ENCODE measurements around the gene GLIS1.

DNA sequence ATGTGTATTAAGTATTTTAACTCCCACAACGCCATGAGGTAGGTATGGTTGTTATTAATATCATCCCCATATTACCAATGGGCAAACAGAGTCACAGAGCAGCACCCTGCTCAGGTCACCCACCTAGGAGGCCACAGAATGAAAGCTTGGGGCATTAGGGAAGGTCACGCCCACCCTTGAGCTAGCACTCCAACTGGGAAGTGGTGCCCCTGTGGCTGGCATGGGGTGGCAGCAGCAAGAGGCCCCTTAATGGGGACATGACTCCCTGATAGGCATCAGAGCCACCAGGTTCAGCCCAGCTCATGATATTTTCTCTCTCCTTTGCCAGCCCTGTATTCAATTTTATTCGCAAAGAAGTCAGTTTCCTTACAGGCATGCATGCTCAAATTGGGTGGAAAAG, 189.2 kb downstream of the GLIS1 start:
- TF ChIP-seq, protein P1, sequence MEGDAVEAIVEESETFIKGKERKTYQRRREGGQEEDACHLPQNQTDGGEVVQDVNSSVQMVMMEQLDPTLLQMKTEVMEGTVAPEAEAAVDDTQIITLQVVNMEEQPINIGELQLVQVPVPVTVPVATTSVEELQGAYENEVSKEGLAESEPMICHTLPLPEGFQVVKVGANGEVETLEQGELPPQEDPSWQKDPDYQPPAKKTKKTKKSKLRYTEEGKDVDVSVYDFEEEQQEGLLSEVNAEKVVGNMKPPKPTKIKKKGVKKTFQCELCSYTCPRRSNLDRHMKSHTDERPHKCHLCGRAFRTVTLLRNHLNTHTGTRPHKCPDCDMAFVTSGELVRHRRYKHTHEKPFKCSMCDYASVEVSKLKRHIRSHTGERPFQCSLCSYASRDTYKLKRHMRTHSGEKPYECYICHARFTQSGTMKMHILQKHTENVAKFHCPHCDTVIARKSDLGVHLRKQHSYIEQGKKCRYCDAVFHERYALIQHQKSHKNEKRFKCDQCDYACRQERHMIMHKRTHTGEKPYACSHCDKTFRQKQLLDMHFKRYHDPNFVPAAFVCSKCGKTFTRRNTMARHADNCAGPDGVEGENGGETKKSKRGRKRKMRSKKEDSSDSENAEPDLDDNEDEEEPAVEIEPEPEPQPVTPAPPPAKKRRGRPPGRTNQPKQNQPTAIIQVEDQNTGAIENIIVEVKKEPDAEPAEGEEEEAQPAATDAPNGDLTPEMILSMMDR (IDR thresholded peaks at IDR 0.05; ENCODE audit: low read depth, low read length, poor library complexity, severe bottlenecking) = no peak
- TF ChIP-seq EZH2phosphoT487 (IDR thresholded peaks at IDR 0.05; ENCODE audit: borderline replicate concordance, low read length) = no peak

Measured in DOHH2 (cell line).